Measurements from ENCODE around the gene NAT9.
A peak's percentile ranks its signal among the peaks of the same experiment; 100 is the strongest.

Gene NAT9

GRCh38 chr17:74805591-74805991 is 29.4 kb upstream of the NAT9 start:
- peak; percentile 49 for DNase-seq (ENCODE audit: low spot score)

GRCh38 chr17:74804683-74805082 is 28.5 kb upstream of the NAT9 start:
- DNase-seq (ENCODE audit: low spot score): no peak

GRCh38 chr17:74803971-74804370 is 27.8 kb upstream of the NAT9 start:
- DNase-seq (ENCODE audit: low spot score): no peak

- DNase-seq (ENCODE audit: low spot score): no peak
These were observed 27.3 kb upstream of the NAT9 start for GRCh38 chr17:74803388-74803930.

GRCh38 chr17:74801896-74802295 is 25.8 kb upstream of the NAT9 start:
- DNase-seq (ENCODE audit: low spot score): no peak

GRCh38 chr17:74800531-74800930 is 24.4 kb upstream of the NAT9 start:
- no peak for DNase-seq (ENCODE audit: low spot score)

GRCh38 chr17:74799097-74799496 is 23.0 kb upstream of the NAT9 start:
- no peak for DNase-seq (ENCODE audit: low spot score)

- DNase-seq (ENCODE audit: low spot score): no peak
These were observed 22.1 kb upstream of the NAT9 start for GRCh38 chr17:74798239-74798707.

GRCh38 chr17:74797824-74798223 is 21.7 kb upstream of the NAT9 start:
- no peak for DNase-seq (ENCODE audit: low spot score)

GRCh38 chr17:74796866-74797265 is 20.7 kb upstream of the NAT9 start:
- no peak for DNase-seq (ENCODE audit: low spot score)

GRCh38 chr17:74796211-74796610 is 20.1 kb upstream of the NAT9 start:
- no peak for DNase-seq (ENCODE audit: low spot score)

- DNase-seq (ENCODE audit: low spot score): peak; percentile 47
These were observed 19.3 kb upstream of the NAT9 start for GRCh38 chr17:74795327-74796020.

GRCh38 chr17:74792586-74793105 is 16.5 kb upstream of the NAT9 start:
- DNase-seq (ENCODE audit: low spot score): no peak

- DNase-seq (ENCODE audit: low spot score): peak; percentile 56
These were observed 14.3 kb upstream of the NAT9 start for GRCh38 chr17:74790161-74791058.

GRCh38 chr17:74786431-74787055 is 10.4 kb upstream of the NAT9 start:
- no peak for DNase-seq (ENCODE audit: low spot score)

GRCh38 chr17:74785981-74786360 is 9.8 kb upstream of the NAT9 start:
- no peak for DNase-seq (ENCODE audit: low spot score)

GRCh38 chr17:74785096-74785980 is 9.2 kb upstream of the NAT9 start:
- no peak for DNase-seq (ENCODE audit: low spot score)

- DNase-seq (ENCODE audit: low spot score): no peak
These were observed 8.1 kb upstream of the NAT9 start for GRCh38 chr17:74784125-74784810.

GRCh38 chr17:74782571-74782970 is 6.4 kb upstream of the NAT9 start:
- no peak for DNase-seq (ENCODE audit: low spot score)

GRCh38 chr17:74780443-74781238 is 4.5 kb upstream of the NAT9 start:
- DNase-seq (ENCODE audit: low spot score): peak; percentile 88
